ENCODE results near the gene RYR2. TPM values are rescaled to one million over a fixed set of nuclear protein-coding genes. Genes with fewer than 3 reads are reported as not detected.
A peak's percentile ranks its signal among the peaks of the same experiment; 100 is the strongest.
"Not testable (repeated sequence)": the region's sequence is repeated elsewhere in the genome, so short reads cannot be mapped to it uniquely, and the experiment has no call there.

Gene RYR2
- total and polyA plus RNA-seq, 4 donors: 9.2 to 31.2 (median 17.3) TPM

DNA sequence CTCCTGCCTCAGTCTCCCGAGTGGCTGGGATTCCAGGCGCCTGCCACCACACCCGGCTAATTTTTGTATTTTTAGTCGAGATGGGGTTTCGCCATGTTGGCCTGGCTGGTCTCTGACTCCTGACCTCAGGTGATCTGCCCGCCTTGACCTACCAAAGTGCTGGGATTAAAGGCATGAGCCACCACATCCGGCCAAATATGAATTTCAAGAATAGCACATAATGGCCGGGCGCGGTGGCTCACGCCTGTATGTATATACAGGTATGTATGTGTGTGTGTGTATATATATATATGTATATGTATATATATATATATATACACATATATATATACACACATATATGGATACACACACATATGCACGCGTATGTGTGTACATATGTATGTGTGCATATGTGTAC lies 753.6 kb downstream of the RYR2 start:
- no peaks in the 10 kb centered on the region for H3K9me3 ChIP-seq (ENCODE audit: control insufficient read depth, insufficient read depth, low read length)
- H3K36me3 ChIP-seq (ENCODE audit: control insufficient read depth, insufficient read depth, low read length): no peaks in the 10 kb centered on the region
- no peaks in the 10 kb centered on the region for H3K4me1 ChIP-seq (ENCODE audit: control insufficient read depth, insufficient read depth, low read length)
- DNase-seq (ENCODE audit: low read depth in 4 of 6, low spot score in 6 of 6): no peak
- H3K4me3 ChIP-seq (ENCODE audit: low read depth, low read length): no peak overlapping the region
- no peak overlapping the region for H3K27ac ChIP-seq (ENCODE audit: low read depth, low read length)
- no peaks in the 10 kb centered on the region for H3K27me3 ChIP-seq (ENCODE audit: control insufficient read depth, insufficient read depth, low read length)
- 98% methylated on average over 6 of the region's 13 CpGs for WGBS (ENCODE audit: insufficient coverage)

DNA sequence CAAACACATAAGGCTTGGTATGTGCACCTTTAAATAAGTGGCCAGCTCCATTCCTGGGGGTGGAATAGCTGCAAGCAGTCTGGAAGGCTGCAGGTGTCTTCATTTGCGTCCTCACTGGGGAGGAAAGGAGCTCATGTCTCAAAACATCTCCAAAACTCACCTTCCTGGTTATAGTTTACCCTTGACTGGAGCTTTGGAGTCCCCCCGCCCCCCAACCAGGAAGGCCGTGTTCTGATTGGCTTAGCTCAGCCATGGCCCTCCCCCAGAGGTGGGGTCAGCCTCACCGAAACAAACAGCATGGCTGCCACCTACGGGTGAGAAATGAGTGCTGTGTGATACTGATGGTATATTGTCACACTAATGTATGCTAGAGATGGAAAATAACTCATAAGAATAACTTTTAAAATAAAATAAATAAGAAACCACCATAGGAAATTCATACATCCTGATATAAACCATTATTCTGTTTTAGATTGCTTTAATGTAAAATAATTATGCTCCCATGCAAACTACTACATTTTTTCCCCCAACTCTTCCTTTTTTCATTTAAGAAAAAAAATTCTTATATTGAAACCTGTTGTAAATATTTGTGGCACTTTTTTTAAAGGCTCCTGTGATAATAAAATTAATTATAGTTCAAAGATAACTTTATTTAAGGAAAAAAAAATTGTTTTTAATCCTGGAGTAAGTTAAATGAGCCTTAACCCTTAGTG lies 757.9 kb downstream of the RYR2 start:
- Histone ChIP-seq H3K36me3 (ENCODE audit: control insufficient read depth, insufficient read depth, low read length) (no peaks in the 10 kb centered on the region), H3K27me3 (ENCODE audit: control insufficient read depth, insufficient read depth, low read length) (no peaks in the 10 kb centered on the region), H3K4me3 (ENCODE audit: low read depth, low read length) (no peak overlapping the region), H3K27ac (ENCODE audit: low read depth, low read length) (no peak overlapping the region), H3K9me3 (ENCODE audit: control insufficient read depth, insufficient read depth, low read length) (no peaks in the 10 kb centered on the region), H3K4me1 (ENCODE audit: control insufficient read depth, insufficient read depth, low read length) (no peaks in the 10 kb centered on the region)
- peak in 2 of 6 donors; percentile 47 to 50 for DNase-seq (ENCODE audit: low read depth in 4 of 6, low spot score in 6 of 6)
- no CpG with 5 or more reads among the region's 5 CpGs for WGBS (ENCODE audit: insufficient coverage)

DNA sequence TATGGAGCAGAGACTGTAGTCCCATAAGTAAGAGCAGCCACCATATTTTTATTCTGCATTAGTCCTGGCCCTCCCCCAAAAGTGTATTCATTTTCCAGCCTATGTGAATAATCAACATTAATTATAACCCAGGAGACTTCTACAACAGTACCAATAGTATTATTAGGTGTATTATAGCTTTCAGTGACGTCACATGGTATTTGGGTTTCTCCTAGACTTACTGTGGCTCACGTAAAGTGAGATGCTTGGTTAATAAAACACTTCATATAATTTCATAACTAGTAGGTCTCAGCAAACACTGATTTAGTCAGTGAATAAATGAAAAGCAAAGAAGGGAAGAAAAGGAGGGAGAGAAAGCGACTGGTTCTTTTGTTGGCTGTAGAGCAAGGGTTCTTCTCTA lies 762.5 kb downstream of the RYR2 start:
- Histone ChIP-seq H3K9me3 (ENCODE audit: control insufficient read depth, insufficient read depth, low read length) (no peaks in the 10 kb centered on the region), H3K4me1 (ENCODE audit: control insufficient read depth, insufficient read depth, low read length) (no peaks in the 10 kb centered on the region), H3K4me3 (ENCODE audit: low read depth, low read length) (no peak overlapping the region), H3K36me3 (ENCODE audit: control insufficient read depth, insufficient read depth, low read length) (no peaks in the 10 kb centered on the region), H3K27ac (ENCODE audit: low read depth, low read length) (no peak overlapping the region), H3K27me3 (ENCODE audit: control insufficient read depth, insufficient read depth, low read length) (no peaks in the 10 kb centered on the region)
- WGBS (ENCODE audit: insufficient coverage): 100% methylated on average over 1 of the region's 3 CpGs
- DNase-seq (ENCODE audit: low read depth in 4 of 6, low spot score in 6 of 6): no peak

- no peak for DNase-seq (ENCODE audit: low read depth in 4 of 6, low spot score in 6 of 6)
- H3K27me3 ChIP-seq (ENCODE audit: control insufficient read depth, insufficient read depth, low read length): no peaks in the 10 kb centered on the region
- H3K36me3 ChIP-seq (ENCODE audit: control insufficient read depth, insufficient read depth, low read length): no peaks in the 10 kb centered on the region
- no peak overlapping the region for H3K4me3 ChIP-seq (ENCODE audit: low read depth, low read length)
- no peaks in the 10 kb centered on the region for H3K9me3 ChIP-seq (ENCODE audit: control insufficient read depth, insufficient read depth, low read length)
- no peak overlapping the region for H3K27ac ChIP-seq (ENCODE audit: low read depth, low read length)
- no CpG with 5 or more reads among the region's 2 CpGs for WGBS (ENCODE audit: insufficient coverage)
- no peaks in the 10 kb centered on the region for H3K4me1 ChIP-seq (ENCODE audit: control insufficient read depth, insufficient read depth, low read length)
Observed at GRCh38 chr1:237809099-237809498, 767.1 kb downstream of the RYR2 start.

DNA sequence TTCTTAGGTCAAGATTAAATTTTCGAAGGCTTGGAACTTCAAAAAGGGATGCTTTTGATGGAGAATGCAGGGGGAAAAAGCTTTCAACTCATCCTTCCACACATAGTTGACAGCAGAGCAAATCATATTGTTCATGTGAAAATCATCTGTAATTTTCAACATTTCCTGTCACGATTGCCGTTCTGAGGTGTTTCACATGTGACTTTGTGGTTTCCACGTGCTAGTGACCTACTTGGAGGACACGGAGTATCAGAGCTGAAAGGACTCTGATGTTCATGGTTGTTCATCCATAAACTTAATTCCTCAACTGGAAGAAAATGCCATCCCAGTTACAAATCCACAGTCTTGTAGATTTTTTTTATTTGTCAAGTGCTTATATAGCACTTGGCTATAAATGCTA lies 769.6 kb downstream of the RYR2 start:
- no peak for DNase-seq (ENCODE audit: low read depth in 4 of 6, low spot score in 6 of 6)
- H3K4me1 ChIP-seq (ENCODE audit: control insufficient read depth, insufficient read depth, low read length): no peaks in the 10 kb centered on the region
- WGBS (ENCODE audit: insufficient coverage): 100% methylated on average over 3 of the region's 5 CpGs
- no peak overlapping the region for H3K27ac ChIP-seq (ENCODE audit: low read depth, low read length)
- no peak overlapping the region for H3K4me3 ChIP-seq (ENCODE audit: low read depth, low read length)
- H3K27me3 ChIP-seq (ENCODE audit: control insufficient read depth, insufficient read depth, low read length): no peaks in the 10 kb centered on the region
- H3K9me3 ChIP-seq (ENCODE audit: control insufficient read depth, insufficient read depth, low read length): no peaks in the 10 kb centered on the region
- H3K36me3 ChIP-seq (ENCODE audit: control insufficient read depth, insufficient read depth, low read length): no peaks in the 10 kb centered on the region

GRCh38 chr1:237812061-237812460 lies 770.1 kb downstream of the RYR2 start:
- Histone ChIP-seq H3K27ac (ENCODE audit: low read depth, low read length) (no peak overlapping the region), H3K4me1 (ENCODE audit: control insufficient read depth, insufficient read depth, low read length) (no peaks in the 10 kb centered on the region), H3K9me3 (ENCODE audit: control insufficient read depth, insufficient read depth, low read length) (no peaks in the 10 kb centered on the region), H3K36me3 (ENCODE audit: control insufficient read depth, insufficient read depth, low read length) (no peaks in the 10 kb centered on the region), H3K27me3 (ENCODE audit: control insufficient read depth, insufficient read depth, low read length) (no peaks in the 10 kb centered on the region), H3K4me3 (ENCODE audit: low read depth, low read length) (no peak overlapping the region)
- DNase-seq (ENCODE audit: low read depth in 4 of 6, low spot score in 6 of 6): no peak
- 78% methylated on average over 2 of the region's 2 CpGs for WGBS (ENCODE audit: insufficient coverage)

DNA sequence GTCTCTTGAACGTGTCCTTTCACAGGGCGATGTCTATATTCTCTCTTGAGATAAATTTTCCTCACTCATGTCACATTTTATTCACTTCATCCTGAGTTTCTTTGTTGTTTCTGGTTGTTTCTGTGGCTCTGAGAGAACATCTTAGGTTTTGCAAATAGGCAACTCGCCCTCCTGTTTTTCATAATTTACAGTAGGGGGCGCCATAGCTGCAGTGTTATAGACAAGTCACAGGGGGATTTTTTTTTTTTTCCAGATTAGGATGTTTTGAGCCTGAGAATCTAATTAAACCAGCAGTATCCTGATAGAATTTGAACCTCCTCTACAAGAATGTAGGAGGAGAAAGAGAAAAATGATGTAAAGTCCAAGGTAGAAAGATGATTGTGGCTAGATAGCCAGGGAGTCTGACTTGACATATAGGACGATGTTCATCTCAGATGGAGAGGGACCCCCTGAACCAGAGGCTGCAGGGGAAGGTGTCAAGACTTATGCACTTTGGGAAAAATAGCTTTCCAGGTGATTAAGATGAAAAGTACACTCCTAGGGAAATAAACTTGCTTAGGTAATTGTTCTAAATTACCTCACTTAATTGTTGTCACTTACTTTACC lies 772.4 kb downstream of the RYR2 start:
- Histone ChIP-seq H3K36me3 (ENCODE audit: control insufficient read depth, insufficient read depth, low read length) (no peaks in the 10 kb centered on the region), H3K27ac (ENCODE audit: low read depth, low read length) (no peak overlapping the region), H3K27me3 (ENCODE audit: control insufficient read depth, insufficient read depth, low read length) (no peaks in the 10 kb centered on the region), H3K9me3 (ENCODE audit: control insufficient read depth, insufficient read depth, low read length) (no peaks in the 10 kb centered on the region), H3K4me1 (ENCODE audit: control insufficient read depth, insufficient read depth, low read length) (no peaks in the 10 kb centered on the region), H3K4me3 (ENCODE audit: low read depth, low read length) (no peak overlapping the region)
- peak in 3 of 6 donors; percentile 25 to 79 (median 49) for DNase-seq (ENCODE audit: low read depth in 4 of 6, low spot score in 6 of 6)
- WGBS (ENCODE audit: insufficient coverage): 80% methylated on average over 1 of the region's 5 CpGs

- no peak for DNase-seq (ENCODE audit: low read depth in 4 of 6, low spot score in 6 of 6)
- 67% methylated on average over 1 of the region's 1 CpG for WGBS (ENCODE audit: insufficient coverage)
- no peak overlapping the region for H3K4me3 ChIP-seq (ENCODE audit: low read depth, low read length)
- H3K36me3 ChIP-seq (ENCODE audit: control insufficient read depth, insufficient read depth, low read length): peaks cover 4% of the 10 kb centered on the region
- H3K9me3 ChIP-seq (ENCODE audit: control insufficient read depth, insufficient read depth, low read length): no peaks in the 10 kb centered on the region
- no peaks in the 10 kb centered on the region for H3K4me1 ChIP-seq (ENCODE audit: control insufficient read depth, insufficient read depth, low read length)
- H3K27ac ChIP-seq (ENCODE audit: low read depth, low read length): no peak overlapping the region
- no peaks in the 10 kb centered on the region for H3K27me3 ChIP-seq (ENCODE audit: control insufficient read depth, insufficient read depth, low read length)
Observed at GRCh38 chr1:237817277-237817676, 775.3 kb downstream of the RYR2 start.

DNA sequence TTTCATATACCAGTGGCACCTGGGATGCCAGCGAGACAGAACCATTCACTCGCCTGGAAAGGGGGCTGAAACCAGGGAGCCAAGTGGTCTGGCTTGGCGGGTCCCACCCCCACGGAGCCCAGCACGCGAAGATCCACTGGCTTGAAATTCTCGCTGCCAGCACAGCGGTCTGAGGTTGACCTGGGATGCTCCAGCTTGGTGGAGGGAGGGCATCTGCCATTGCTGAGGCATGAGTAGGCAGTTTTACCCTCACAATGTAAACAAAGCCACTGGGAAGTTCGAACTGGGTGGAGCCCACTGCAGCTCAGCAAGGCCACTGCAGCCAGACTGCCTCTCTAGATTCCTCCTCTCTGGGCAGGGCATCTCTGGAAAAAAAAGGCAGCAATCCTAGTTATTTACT lies 778.6 kb downstream of the RYR2 start:
- not testable (repeated sequence) for H3K36me3 ChIP-seq (ENCODE audit: control insufficient read depth, insufficient read depth, low read length); H3K27ac ChIP-seq (ENCODE audit: low read depth, low read length); H3K27me3 ChIP-seq (ENCODE audit: control insufficient read depth, insufficient read depth, low read length); H3K4me1 ChIP-seq (ENCODE audit: control insufficient read depth, insufficient read depth, low read length); H3K4me3 ChIP-seq (ENCODE audit: low read depth, low read length); H3K9me3 ChIP-seq (ENCODE audit: control insufficient read depth, insufficient read depth, low read length); DNase-seq (ENCODE audit: low read depth in 4 of 6, low spot score in 6 of 6)
- 80% methylated on average over 6 of the region's 9 CpGs for WGBS (ENCODE audit: insufficient coverage)

DNA sequence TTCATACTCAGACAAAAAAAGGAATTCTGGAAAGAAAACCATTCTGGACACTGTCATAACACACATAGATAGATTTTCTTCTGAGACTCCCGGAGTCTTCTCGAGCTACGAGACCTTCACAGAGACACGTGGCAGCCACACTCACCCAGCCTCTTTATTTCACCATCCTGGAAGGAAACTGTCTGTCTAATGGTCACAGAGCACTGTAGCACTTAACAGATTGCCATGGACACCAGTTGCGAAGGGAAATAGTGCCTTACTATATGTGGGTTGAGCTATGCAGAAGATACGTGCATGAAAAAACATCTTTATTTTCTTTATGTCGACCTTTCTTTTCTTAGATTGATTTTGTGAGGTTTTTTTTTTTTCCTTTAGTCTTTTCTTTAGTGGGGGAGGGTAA lies 790.9 kb downstream of the RYR2 start:
- WGBS (ENCODE audit: insufficient coverage): no CpG with 5 or more reads among the region's 7 CpGs
- Histone ChIP-seq H3K4me1 (ENCODE audit: control insufficient read depth, insufficient read depth, low read length) (peaks cover 3% of the 10 kb centered on the region), H3K4me3 (ENCODE audit: low read depth, low read length) (no peak overlapping the region), H3K27ac (ENCODE audit: low read depth, low read length) (no peak overlapping the region), H3K27me3 (ENCODE audit: control insufficient read depth, insufficient read depth, low read length) (no peaks in the 10 kb centered on the region), H3K36me3 (ENCODE audit: control insufficient read depth, insufficient read depth, low read length) (no peaks in the 10 kb centered on the region), H3K9me3 (ENCODE audit: control insufficient read depth, insufficient read depth, low read length) (no peaks in the 10 kb centered on the region)
- peak in 1 of 6 donors; percentile 5 for DNase-seq (ENCODE audit: low read depth in 4 of 6, low spot score in 6 of 6)
